ENCODE data around the gene NR2C2AP. TPM values are rescaled to one million over a fixed set of nuclear protein-coding genes. Genes with fewer than 3 reads are reported as not detected.

The NR2C2AP gene
- total and polyA plus RNA-seq, 2 donors (not counting 1 experiment from before 2014, with no cell fraction given): 27.4 to 29.3 TPM

DNA sequence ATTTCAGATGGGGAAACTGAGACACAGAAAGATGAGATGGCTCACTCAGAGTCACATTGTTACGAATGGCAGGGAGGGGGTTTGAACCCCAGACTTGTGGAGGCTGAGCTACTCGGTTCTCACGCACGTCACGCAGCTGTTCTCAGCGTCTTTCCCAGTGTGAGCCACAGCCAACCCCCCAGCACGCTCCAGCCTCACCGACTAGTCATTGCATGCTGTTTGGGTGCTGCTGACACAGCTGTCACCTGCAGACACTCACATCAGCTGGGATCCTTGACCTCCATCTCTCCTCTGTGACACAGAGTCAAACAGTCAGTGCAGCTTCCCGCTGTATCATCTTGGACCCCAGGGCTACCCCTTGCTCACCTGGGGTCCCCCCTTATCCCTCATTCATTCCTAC lies 6.2 kb upstream of the NR2C2AP start:
- no peak overlapping the region for H3K4me2 ChIP-seq (replicated peaks; ENCODE audit: low read depth, low read length, poor library complexity, severe bottlenecking)
- ChIA-PET POLR2A (no interaction called here), CTCF (interaction anchor here (0.7 kb wide), 1 partner anchor 773 kb away, joined by 3 read pairs; no protein-coding TSS in a partner anchor)
- no peak overlapping the region for H3K4me3 Mint-ChIP-seq
- no peak for TF ChIP-seq EZH2 (IDR thresholded peaks at IDR 0.05; ENCODE audit: borderline replicate concordance, insufficient read depth, low read depth, low read length, poor library complexity, severe bottlenecking)
- TF ChIP-seq, protein P1, sequence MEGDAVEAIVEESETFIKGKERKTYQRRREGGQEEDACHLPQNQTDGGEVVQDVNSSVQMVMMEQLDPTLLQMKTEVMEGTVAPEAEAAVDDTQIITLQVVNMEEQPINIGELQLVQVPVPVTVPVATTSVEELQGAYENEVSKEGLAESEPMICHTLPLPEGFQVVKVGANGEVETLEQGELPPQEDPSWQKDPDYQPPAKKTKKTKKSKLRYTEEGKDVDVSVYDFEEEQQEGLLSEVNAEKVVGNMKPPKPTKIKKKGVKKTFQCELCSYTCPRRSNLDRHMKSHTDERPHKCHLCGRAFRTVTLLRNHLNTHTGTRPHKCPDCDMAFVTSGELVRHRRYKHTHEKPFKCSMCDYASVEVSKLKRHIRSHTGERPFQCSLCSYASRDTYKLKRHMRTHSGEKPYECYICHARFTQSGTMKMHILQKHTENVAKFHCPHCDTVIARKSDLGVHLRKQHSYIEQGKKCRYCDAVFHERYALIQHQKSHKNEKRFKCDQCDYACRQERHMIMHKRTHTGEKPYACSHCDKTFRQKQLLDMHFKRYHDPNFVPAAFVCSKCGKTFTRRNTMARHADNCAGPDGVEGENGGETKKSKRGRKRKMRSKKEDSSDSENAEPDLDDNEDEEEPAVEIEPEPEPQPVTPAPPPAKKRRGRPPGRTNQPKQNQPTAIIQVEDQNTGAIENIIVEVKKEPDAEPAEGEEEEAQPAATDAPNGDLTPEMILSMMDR (IDR thresholded peaks at IDR 0.05): no peak
- intact Hi-C loops (cut with micrococcal nuclease): no loop called here
- no peak overlapping the region for H3K27ac Mint-ChIP-seq
- H3K9ac ChIP-seq (ENCODE audit: low read length): no peak overlapping the region
- DNase-seq: no peak
- H3K27me3 Mint-ChIP-seq: peaks cover 41% of the 10 kb centered on the region
- H3K4me3 ChIP-seq (ENCODE audit: control extremely low read depth in 1 of 5, extremely low read depth in 1 of 5, insufficient read depth in 1 of 5, low read depth in 2 of 5, low read length in 4 of 5): no peak overlapping the region
- H2AFZ ChIP-seq (ENCODE audit: insufficient read depth, low read depth, low read length, poor library complexity, severe bottlenecking): no peak overlapping the region
- H3K27me3 ChIP-seq (replicated peaks in 1 of 4; ENCODE audit: control extremely low read depth in 1 of 4, control insufficient read depth in 3 of 4, insufficient read depth in 4 of 4, low read length in 3 of 4): peaks cover 0 to 52% (median 24%) of the 10 kb centered on the region in 4 experiments
- WGBS (ENCODE audit: insufficient coverage): 68% methylated on average over 8 of the region's 9 CpGs
- peaks cover 19 to 20% of the 10 kb centered on the region in 2 donors for H3K4me1 ChIP-seq (ENCODE audit: control insufficient read depth in 2 of 2, insufficient read depth in 2 of 2, low read length in 2 of 2)
- peaks cover 0 to 24% (median 4%) of the 10 kb centered on the region in 3 donors for H3K9me3 ChIP-seq (ENCODE audit: control extremely low read depth in 1 of 3, control insufficient read depth in 2 of 3, insufficient read depth in 1 of 3, low read length in 2 of 3)
- peaks cover 3% of the 10 kb centered on the region for H3K9me3 Mint-ChIP-seq (ENCODE audit: insufficient read depth)
- H3K36me3 ChIP-seq (replicated peaks in 1 of 2; ENCODE audit: control extremely low read depth in 1 of 2, control insufficient read depth in 1 of 2, extremely low read depth in 1 of 2, insufficient read depth in 2 of 2, low read length in 1 of 2): no peaks in the 10 kb centered on the region
- no peak overlapping the region for H3K27ac ChIP-seq (ENCODE audit: low read length in 2 of 2)
- H4K20me1 ChIP-seq (ENCODE audit: control insufficient read depth, insufficient read depth, low read length, poor library complexity, severe bottlenecking): no peaks in the 10 kb centered on the region
- no peak for ATAC-seq (ENCODE audit: low read depth)
- H3K4me1 Mint-ChIP-seq: peaks cover 19% of the 10 kb centered on the region
- H3K79me2 ChIP-seq (ENCODE audit: control insufficient read depth, insufficient read depth, low read length): no peaks in the 10 kb centered on the region

DNA sequence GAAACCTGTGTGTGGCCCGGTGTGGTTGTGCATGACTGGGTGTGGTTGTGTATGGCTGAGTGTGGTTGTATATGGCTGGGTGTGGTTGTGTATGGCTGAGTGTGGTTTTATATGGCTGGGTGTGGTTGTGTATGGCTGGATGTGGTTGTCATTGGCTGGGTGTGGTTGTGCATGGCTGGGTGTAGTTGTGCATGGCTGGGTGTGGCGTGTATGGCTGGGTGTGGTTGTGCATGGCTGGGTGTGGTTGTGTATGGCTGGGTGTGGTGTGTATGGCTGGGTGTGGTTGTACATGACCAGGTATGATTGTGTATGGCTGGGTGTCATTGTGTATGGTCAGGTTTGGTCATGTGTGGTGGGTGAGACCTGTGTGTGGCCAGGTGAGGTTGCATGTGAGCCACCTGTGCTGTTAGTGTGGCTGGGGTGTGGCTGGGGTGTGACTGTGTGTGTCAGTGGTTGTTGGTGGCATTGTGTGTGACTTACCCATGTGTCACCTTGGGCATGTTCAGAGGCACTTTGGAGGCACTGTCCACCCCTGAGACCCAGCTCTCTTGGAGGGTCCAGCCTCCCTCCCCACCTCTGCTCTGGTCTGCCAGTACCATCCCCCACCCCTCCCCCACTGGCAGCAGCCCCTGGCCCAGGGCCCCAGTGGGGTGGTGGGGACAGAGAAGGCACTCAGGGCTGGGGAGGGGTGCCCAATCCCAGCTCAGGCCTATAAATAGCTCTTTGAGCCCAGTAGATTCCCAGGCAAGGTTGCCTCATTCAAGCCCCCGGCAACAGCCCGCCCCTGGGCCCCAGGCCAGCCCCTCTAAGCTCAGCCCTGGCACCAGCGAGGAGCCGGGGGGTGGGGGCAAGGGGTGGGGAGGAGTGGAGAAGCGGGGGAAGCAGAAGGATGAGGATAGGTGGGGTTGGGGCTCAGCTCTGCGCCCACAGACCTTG lies 4.7 kb upstream of the NR2C2AP start:
- WGBS (ENCODE audit: insufficient coverage): 65% methylated on average over 3 of the region's 8 CpGs
- Histone ChIP-seq H3K4me3 (ENCODE audit: control extremely low read depth in 1 of 5, extremely low read depth in 1 of 5, insufficient read depth in 1 of 5, low read depth in 2 of 5, low read length in 4 of 5) (no peak overlapping the region), H3K9ac (ENCODE audit: low read length) (no peak overlapping the region), H3K4me1 (ENCODE audit: control insufficient read depth in 2 of 2, insufficient read depth in 2 of 2, low read length in 2 of 2) (peaks cover 18 to 24% of the 10 kb centered on the region in 2 donors), H3K27me3 (replicated peaks in 1 of 4; ENCODE audit: control extremely low read depth in 1 of 4, control insufficient read depth in 3 of 4, insufficient read depth in 4 of 4, low read length in 3 of 4) (peaks cover 0 to 37% (median 17%) of the 10 kb centered on the region in 4 experiments), H3K79me2 (ENCODE audit: control insufficient read depth, insufficient read depth, low read length) (peaks cover 10% of the 10 kb centered on the region), H3K27ac (ENCODE audit: low read length in 2 of 2) (peak overlapping the region in 1 of 2 donors; percentile 45), H4K20me1 (ENCODE audit: control insufficient read depth, insufficient read depth, low read length, poor library complexity, severe bottlenecking) (no peaks in the 10 kb centered on the region), H3K4me2 (replicated peaks; ENCODE audit: low read depth, low read length, poor library complexity, severe bottlenecking) (peak overlapping the region; percentile 36), H2AFZ (ENCODE audit: insufficient read depth, low read depth, low read length, poor library complexity, severe bottlenecking) (no peak overlapping the region), H3K9me3 (ENCODE audit: control extremely low read depth in 1 of 3, control insufficient read depth in 2 of 3, insufficient read depth in 1 of 3, low read length in 2 of 3) (peaks cover 0 to 22% (median 4%) of the 10 kb centered on the region in 3 donors), H3K36me3 (replicated peaks in 1 of 2; ENCODE audit: control extremely low read depth in 1 of 2, control insufficient read depth in 1 of 2, extremely low read depth in 1 of 2, insufficient read depth in 2 of 2, low read length in 1 of 2) (no peaks in the 10 kb centered on the region)
- ATAC-seq (ENCODE audit: low read depth) (no peak), DNase-seq (no peak)
- intact Hi-C loops (cut with micrococcal nuclease): loop anchor here (1.0 kb wide), 1 partner anchor 13 kb away; no protein-coding TSS in a partner anchor
- Mint-ChIP-seq H3K4me1 (peaks cover 20% of the 10 kb centered on the region), H3K9me3 (ENCODE audit: insufficient read depth) (peaks cover 3% of the 10 kb centered on the region), H3K27ac (peak overlapping the region; percentile 59), H3K4me3 (peak overlapping the region; percentile 49), H3K27me3 (peaks cover 26% of the 10 kb centered on the region)
- CTCF ChIA-PET: no interaction called here
- POLR2A ChIA-PET: no interaction called here
- TF ChIP-seq, protein P1 (IDR thresholded peaks at IDR 0.05): no peak
- TF ChIP-seq EZH2 (IDR thresholded peaks at IDR 0.05; ENCODE audit: borderline replicate concordance, insufficient read depth, low read depth, low read length, poor library complexity, severe bottlenecking): no peak
